Calu3 (cell line): ENCODE measurements around the gene FIG4. TPM values are rescaled to one million over a fixed set of nuclear protein-coding genes. Genes with fewer than 3 reads are reported as not detected.

Source experiments
- BruUV-seq: library from RNA; stranded (reverse); fragments of 400-500 nt; replicated peaks from 2 replicates; lab custom pipeline; 2021; lab: Mats Ljungman, UMichigan
- CTCF ChIA-PET: fragments of 300-600 bp; sonication (Branson Sonifier 250); formaldehyde crosslinking; loops from one replicate; lab custom pipeline; 2022; ENCODE audit warnings: antibody characterized with exemption; lab: Charles Lee
- DNase-seq: peaks from one replicate; pipeline ENCODE4 v3.0.0; 2022
- H3K27ac Mint-ChIP-seq: one replicate; pipeline ENCODE4 v1.8.0; 2022; ENCODE audit warnings: mixed read lengths; ENCODE audit not compliant: unreplicated experiment
- H3K27me3 Mint-ChIP-seq: one replicate; pipeline ENCODE4 v1.8.0; 2022; ENCODE audit warnings: mixed read lengths; ENCODE audit not compliant: unreplicated experiment
- H3K36me3 Mint-ChIP-seq: one replicate; pipeline ENCODE4 v1.8.0; 2022; ENCODE audit warnings: mild to moderate bottlenecking, moderate library complexity, mixed read lengths; ENCODE audit not compliant: insufficient read depth, unreplicated experiment
- H3K4me1 Mint-ChIP-seq: one replicate; pipeline ENCODE4 v1.8.0; 2022; ENCODE audit warnings: mild to moderate bottlenecking, low read depth, mixed read lengths; ENCODE audit not compliant: unreplicated experiment
- H3K4me3 Mint-ChIP-seq: one replicate; pipeline ENCODE4 v1.8.0; 2022; ENCODE audit warnings: mild to moderate bottlenecking, low read depth, moderate library complexity, mixed read lengths; ENCODE audit not compliant: unreplicated experiment
- H3K9me3 Mint-ChIP-seq: one replicate; pipeline ENCODE4 v1.8.0; 2022; ENCODE audit warnings: low read depth, mixed read lengths; ENCODE audit not compliant: unreplicated experiment
- CTCF ChIP-seq: fragments of 200-600 bp; IDR thresholded peaks from one replicate; pipeline ENCODE4 v1.8.0; 2022; ENCODE audit warnings: antibody characterized with exemption; ENCODE audit not compliant: unreplicated experiment
- intact Hi-C: fragments of 100-400 bp; cut with micrococcal nuclease; formaldehyde crosslinking; loops from one replicate; pipeline ENCODE4 v1.10.0; 2022; ENCODE audit not compliant: unreplicated experiment
- total RNA-seq: library from RNA; stranded (reverse); gene quantifications from 2 replicates; pipeline ENCODE4 v1.2.3, GENCODE V29; 2022

The FIG4 gene
- total RNA-seq, 1 experiment from 2014 or later = 14.7 TPM

- Mint-ChIP-seq H3K27me3 (no peaks in the 10 kb centered on the region), H3K4me3 (no peak overlapping the region), H3K36me3 (no peaks in the 10 kb centered on the region), H3K4me1 (no peaks in the 10 kb centered on the region), H3K27ac (no peak overlapping the region), H3K9me3 (no peaks in the 10 kb centered on the region)
- no peak for TF ChIP-seq CTCF
- no TSS peak for BruUV-seq
- intact Hi-C loops = no loop called here
- CTCF ChIA-PET = interaction anchor here (0.6 to 1.3 kb wide), 2 partner anchors 24 to 76 kb away, joined by 3 read pairs; no protein-coding TSS in a partner anchor
- DNase-seq = no peak
These were observed 96.2 kb downstream of the FIG4 start for GRCh38 chr6:109787312-109787711.

- DNase-seq = no peak
- no peaks in the 10 kb centered on the region for H3K27me3 Mint-ChIP-seq
- intact Hi-C loops = no loop called here
- H3K36me3 Mint-ChIP-seq = no peaks in the 10 kb centered on the region
- no peak overlapping the region for H3K4me3 Mint-ChIP-seq
- no peaks in the 10 kb centered on the region for H3K9me3 Mint-ChIP-seq
- no peak for TF ChIP-seq CTCF
- no peak overlapping the region for H3K27ac Mint-ChIP-seq
- CTCF ChIA-PET = interaction anchor here (1.5 kb wide), 1 partner anchor 251 kb away, joined by 4 read pairs; no protein-coding TSS in a partner anchor
- no TSS peak for BruUV-seq
- H3K4me1 Mint-ChIP-seq = peaks cover 10% of the 10 kb centered on the region
These were observed 97.6 kb downstream of the FIG4 start for GRCh38 chr6:109788687-109789086.

DNA sequence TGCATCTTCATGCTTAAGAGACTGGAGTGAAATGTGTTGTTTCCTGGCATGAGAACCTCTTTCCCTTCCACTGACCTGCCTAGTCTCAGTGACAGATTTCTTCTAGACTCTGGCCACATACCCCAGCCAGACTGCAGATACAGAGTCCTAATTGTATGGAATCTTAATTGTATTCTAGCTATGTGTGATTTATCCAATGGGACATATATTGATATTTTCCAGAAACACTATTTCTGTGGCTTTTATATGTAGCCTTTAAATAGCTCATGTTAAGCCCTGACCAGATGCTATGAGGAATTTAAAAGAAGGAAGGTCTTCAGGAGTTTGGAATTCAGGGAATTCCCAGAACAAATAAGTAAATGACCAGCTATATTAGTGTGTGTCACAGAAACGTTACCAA, 99.0 kb downstream of the FIG4 start:
- no peak for DNase-seq
- Mint-ChIP-seq H3K27ac (no peak overlapping the region), H3K9me3 (no peaks in the 10 kb centered on the region), H3K27me3 (no peaks in the 10 kb centered on the region), H3K36me3 (no peaks in the 10 kb centered on the region), H3K4me3 (no peak overlapping the region), H3K4me1 (peaks cover 25% of the 10 kb centered on the region)
- no TSS peak for BruUV-seq
- intact Hi-C loops = no loop called here
- no peak for TF ChIP-seq CTCF
- CTCF ChIA-PET = interaction anchor here (0.7 to 1.2 kb wide), 2 partner anchors 77 to 249 kb away, joined by 3 to 5 read pairs; no protein-coding TSS in a partner anchor

GRCh38 chr6:109791301-109791700, 100.2 kb downstream of the FIG4 start:
- H3K27me3 Mint-ChIP-seq = no peaks in the 10 kb centered on the region
- peaks cover 26% of the 10 kb centered on the region for H3K4me1 Mint-ChIP-seq
- CTCF ChIA-PET = no interaction called here
- no peaks in the 10 kb centered on the region for H3K9me3 Mint-ChIP-seq
- intact Hi-C loops = no loop called here
- H3K4me3 Mint-ChIP-seq = no peak overlapping the region
- H3K36me3 Mint-ChIP-seq = no peaks in the 10 kb centered on the region
- no peak for DNase-seq
- H3K27ac Mint-ChIP-seq = no peak overlapping the region
- TF ChIP-seq CTCF = no peak
- BruUV-seq = no TSS peak
